ENCODE measurements around the gene TP63.

TP63 gene

GRCh38 chr3:189773056-189773455, 141.9 kb downstream of the TP63 start:
- no peak for TF ChIP-seq CTCF (IDR thresholded peaks at IDR 0.05; ENCODE audit: insufficient read depth, missing control alignments)
- no peak for FAIRE-seq
- no peak for DNase-seq (ENCODE audit: insufficient read length, low spot score)

GRCh38 chr3:189776149-189776824, 145.1 kb downstream of the TP63 start:
- no peak for FAIRE-seq
- no peak for TF ChIP-seq CTCF (IDR thresholded peaks at IDR 0.05; ENCODE audit: insufficient read depth, missing control alignments)
- no peak for DNase-seq (ENCODE audit: insufficient read length, low spot score)

GRCh38 chr3:189778340-189778950, 147.3 kb downstream of the TP63 start:
- no peak for DNase-seq (ENCODE audit: insufficient read length, low spot score)
- no peak for TF ChIP-seq CTCF (IDR thresholded peaks at IDR 0.05; ENCODE audit: insufficient read depth, missing control alignments)
- FAIRE-seq = no peak

- TF ChIP-seq CTCF (IDR thresholded peaks at IDR 0.05; ENCODE audit: insufficient read depth, missing control alignments) = no peak
- FAIRE-seq (no peak), DNase-seq (ENCODE audit: insufficient read length, low spot score) (no peak)
Observed at GRCh38 chr3:189779166-189779565, 148.0 kb downstream of the TP63 start.

- no peak for DNase-seq (ENCODE audit: insufficient read length, low spot score)
- no peak for TF ChIP-seq CTCF (IDR thresholded peaks at IDR 0.05; ENCODE audit: insufficient read depth, missing control alignments)
- no peak for FAIRE-seq
Observed at GRCh38 chr3:189780546-189781270, 149.5 kb downstream of the TP63 start.

- no peak for DNase-seq (ENCODE audit: insufficient read length, low spot score)
- TF ChIP-seq CTCF (IDR thresholded peaks at IDR 0.05; ENCODE audit: insufficient read depth, missing control alignments) = no peak
- no peak for FAIRE-seq
Observed at GRCh38 chr3:189781415-189781814, 150.2 kb downstream of the TP63 start.
